Ectodermal cell (in vitro differentiated cells): ENCODE measurements around the gene ZNF366. TPM values are rescaled to one million over a fixed set of nuclear protein-coding genes. Genes with fewer than 3 reads are reported as not detected.

ENCODE experiments used
- H3K27ac ChIP-seq: 2 replicates; pipeline ENCODE4 v1.7.0; 2013; ENCODE audit warnings: mild to moderate bottlenecking, low read depth, low read length; ENCODE audit not compliant: insufficient read depth, poor library complexity, severe bottlenecking
- H3K27me3 ChIP-seq: 2 replicates; pipeline ENCODE4 v1.7.0; 2013; ENCODE audit warnings: mild to moderate bottlenecking, low read length; ENCODE audit not compliant: insufficient read depth, control insufficient read depth, poor library complexity, severe bottlenecking
- H3K36me3 ChIP-seq: one replicate; pipeline ENCODE4 v1.7.0; 2013; ENCODE audit warnings: low read length; ENCODE audit not compliant: control insufficient read depth, insufficient read depth
- H3K4me1 ChIP-seq: one replicate; pipeline ENCODE4 v1.7.0; 2013; ENCODE audit warnings: low read length; ENCODE audit not compliant: control insufficient read depth, insufficient read depth
- H3K4me3 ChIP-seq: 2 replicates; pipeline ENCODE4 v1.7.0; 2013; ENCODE audit warnings: low read depth, low read length, control low read depth; ENCODE audit not compliant: insufficient read depth
- H3K9me3 ChIP-seq: 2 replicates; pipeline ENCODE4 v1.7.0; 2013; ENCODE audit warnings: mild to moderate bottlenecking, low read length, moderate library complexity; ENCODE audit not compliant: control insufficient read depth
- WGBS, 2 experiments: methylation state at CpG; one replicate each; pipeline ENCODE4 v1.1.7; 2013; ENCODE audit warnings: missing lambda C conversion rate in 2 of 2; 5-methylcytosine and 5-hydroxymethylcytosine counted together
- polyA plus RNA-seq, 4 experiments: library from polyadenylated mRNA; stranded (reverse); fragments of 50-300 nt; gene quantifications; one replicate each; pipeline ENCODE4 v1.2.3, GENCODE V29; 2013

ZNF366 gene
- polyA plus RNA-seq (2013, experiment 1 of 4), result 0.17 TPM
- polyA plus RNA-seq (2013, experiment 2 of 4), result 0.16 TPM
- not detected for polyA plus RNA-seq (2013, experiment 3 of 4)
- not detected for polyA plus RNA-seq (2013, experiment 4 of 4)

GRCh38 chr5:72507231-72507906, at the start of gene ZNF366:
ZNF366 (minus strand) TSS chr5:72507410; CDS start chr5:72461496, 45,914 bp downstream.
- no peak within 1 kb of the TSS for H3K27ac ChIP-seq
- H3K27me3 ChIP-seq, result no peaks in the 10 kb centered on the region
- no peaks in the 10 kb centered on the region for H3K36me3 ChIP-seq
- H3K4me3 ChIP-seq, result no peak within 1 kb of the TSS
- H3K4me1 ChIP-seq, result no peaks in the 10 kb centered on the region
- no peaks in the 10 kb centered on the region for H3K9me3 ChIP-seq
- WGBS, 2 experiments, result 85 to 88% methylated on average over 9 of the region's 9 CpGs

GRCh38 chr5:72556351-72557166, 49.3 kb upstream of the ZNF366 start:
- Histone ChIP-seq H3K27me3 (no peaks in the 10 kb centered on the region), H3K36me3 (no peaks in the 10 kb centered on the region), H3K27ac (peak overlapping the region; percentile 71), H3K4me3 (peak overlapping the region; percentile 20), H3K4me1 (peaks cover 12% of the 10 kb centered on the region), H3K9me3 (no peaks in the 10 kb centered on the region)
- WGBS, 2 experiments, result 4 to 5% methylated on average over 42 of the region's 42 CpGs

- Histone ChIP-seq H3K4me3 (no peak overlapping the region), H3K36me3 (no peaks in the 10 kb centered on the region), H3K9me3 (no peaks in the 10 kb centered on the region), H3K27ac (peak overlapping the region; percentile 71), H3K4me1 (peaks cover 12% of the 10 kb centered on the region), H3K27me3 (no peaks in the 10 kb centered on the region)
- WGBS, 2 experiments, result 30 to 58% methylated on average over 1 of the region's 1 CpG
Measured at GRCh38 chr5:72555871-72556270, 48.7 kb upstream of the ZNF366 start.

GRCh38 chr5:72554897-72555296, 47.7 kb upstream of the ZNF366 start:
- Histone ChIP-seq H3K4me1 (peaks cover 12% of the 10 kb centered on the region), H3K27ac (no peak overlapping the region), H3K27me3 (no peaks in the 10 kb centered on the region), H3K9me3 (no peaks in the 10 kb centered on the region), H3K36me3 (no peaks in the 10 kb centered on the region), H3K4me3 (no peak overlapping the region)
- 100% methylated on average over 1 of the region's 1 CpG for WGBS, 2 experiments

- Histone ChIP-seq H3K27me3 (no peaks in the 10 kb centered on the region), H3K4me1 (peaks cover 12% of the 10 kb centered on the region), H3K9me3 (no peaks in the 10 kb centered on the region), H3K36me3 (no peaks in the 10 kb centered on the region), H3K4me3 (no peak overlapping the region), H3K27ac (no peak overlapping the region)
- WGBS, 2 experiments, result 94 to 96% methylated on average over 5 of the region's 5 CpGs
Measured at GRCh38 chr5:72552041-72552557, 44.9 kb upstream of the ZNF366 start.

- Histone ChIP-seq H3K9me3 (no peaks in the 10 kb centered on the region), H3K36me3 (no peaks in the 10 kb centered on the region), H3K4me3 (no peak overlapping the region), H3K27ac (no peak overlapping the region), H3K27me3 (no peaks in the 10 kb centered on the region), H3K4me1 (peaks cover 6% of the 10 kb centered on the region)
- WGBS, 2 experiments, result 94 to 97% methylated on average over 5 of the region's 5 CpGs
Measured at GRCh38 chr5:72550595-72550994, 43.4 kb upstream of the ZNF366 start.

- Histone ChIP-seq H3K9me3 (no peaks in the 10 kb centered on the region), H3K36me3 (no peaks in the 10 kb centered on the region), H3K4me1 (peaks cover 9% of the 10 kb centered on the region), H3K27me3 (no peaks in the 10 kb centered on the region), H3K27ac (no peak overlapping the region), H3K4me3 (no peak overlapping the region)
- WGBS, 2 experiments, result 95 to 97% methylated on average over 3 of the region's 3 CpGs
Measured at GRCh38 chr5:72543811-72544210, 36.6 kb upstream of the ZNF366 start.

GRCh38 chr5:72543365-72543764, 36.2 kb upstream of the ZNF366 start:
- WGBS, 2 experiments, result 90 to 91% methylated on average over 3 of the region's 3 CpGs
- Histone ChIP-seq H3K9me3 (no peaks in the 10 kb centered on the region), H3K27me3 (no peaks in the 10 kb centered on the region), H3K4me1 (peaks cover 9% of the 10 kb centered on the region), H3K4me3 (no peak overlapping the region), H3K27ac (no peak overlapping the region), H3K36me3 (no peaks in the 10 kb centered on the region)

- WGBS, 2 experiments, result 82 to 100% methylated on average over 1 of the region's 1 CpG
- no peaks in the 10 kb centered on the region for H3K36me3 ChIP-seq
- no peaks in the 10 kb centered on the region for H3K27me3 ChIP-seq
- H3K27ac ChIP-seq, result no peak overlapping the region
- no peaks in the 10 kb centered on the region for H3K9me3 ChIP-seq
- H3K4me1 ChIP-seq, result peaks cover 9% of the 10 kb centered on the region
- H3K4me3 ChIP-seq, result no peak overlapping the region
Measured at GRCh38 chr5:72542695-72543094, 35.5 kb upstream of the ZNF366 start.
